DOHH2 (cell line): Measurements from ENCODE around the gene DCAF5.

ENCODE experiments used
- EZH2phosphoT487 ChIP-seq: fragments of 200-600 bp; sonication (generic); IDR thresholded peaks from 2 replicates; pipeline ENCODE4 v1.6.1; 2017; ENCODE audit warnings: borderline replicate concordance, mild to moderate bottlenecking, antibody characterized with exemption, low read length, moderate library complexity, mixed read lengths
- TF ChIP-seq, protein P1 (sequence below): fragments of 200-600 bp; sonication (generic); IDR thresholded peaks from one replicate; pipeline ENCODE4 v1.5.1; 2014; ENCODE audit warnings: antibody characterized with exemption, mild to moderate bottlenecking, low read depth, low read length; ENCODE audit not compliant: poor library complexity, severe bottlenecking

DNA sequence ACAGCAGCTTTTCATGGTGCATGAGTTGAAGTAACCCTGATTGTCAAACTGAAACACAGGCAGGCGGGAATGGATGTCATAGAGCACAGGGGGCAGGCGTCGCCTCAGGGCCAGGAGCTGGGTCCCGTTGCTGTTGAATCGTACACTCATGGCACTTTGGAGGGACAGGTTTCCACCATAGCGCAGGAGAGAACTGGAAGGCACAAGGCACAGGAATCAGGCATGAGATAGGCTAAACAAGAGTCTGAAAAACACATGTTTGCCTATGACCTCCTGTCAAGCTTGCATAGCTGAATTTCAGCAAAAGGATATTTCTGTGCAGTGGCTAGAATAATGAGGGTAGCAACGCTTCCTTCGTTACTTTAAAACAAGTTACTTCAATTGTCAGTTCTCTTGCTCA, 61.2 kb downstream of the DCAF5 start:
- TF ChIP-seq, protein P1, sequence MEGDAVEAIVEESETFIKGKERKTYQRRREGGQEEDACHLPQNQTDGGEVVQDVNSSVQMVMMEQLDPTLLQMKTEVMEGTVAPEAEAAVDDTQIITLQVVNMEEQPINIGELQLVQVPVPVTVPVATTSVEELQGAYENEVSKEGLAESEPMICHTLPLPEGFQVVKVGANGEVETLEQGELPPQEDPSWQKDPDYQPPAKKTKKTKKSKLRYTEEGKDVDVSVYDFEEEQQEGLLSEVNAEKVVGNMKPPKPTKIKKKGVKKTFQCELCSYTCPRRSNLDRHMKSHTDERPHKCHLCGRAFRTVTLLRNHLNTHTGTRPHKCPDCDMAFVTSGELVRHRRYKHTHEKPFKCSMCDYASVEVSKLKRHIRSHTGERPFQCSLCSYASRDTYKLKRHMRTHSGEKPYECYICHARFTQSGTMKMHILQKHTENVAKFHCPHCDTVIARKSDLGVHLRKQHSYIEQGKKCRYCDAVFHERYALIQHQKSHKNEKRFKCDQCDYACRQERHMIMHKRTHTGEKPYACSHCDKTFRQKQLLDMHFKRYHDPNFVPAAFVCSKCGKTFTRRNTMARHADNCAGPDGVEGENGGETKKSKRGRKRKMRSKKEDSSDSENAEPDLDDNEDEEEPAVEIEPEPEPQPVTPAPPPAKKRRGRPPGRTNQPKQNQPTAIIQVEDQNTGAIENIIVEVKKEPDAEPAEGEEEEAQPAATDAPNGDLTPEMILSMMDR = no peak
- TF ChIP-seq EZH2phosphoT487 = no peak
